Measurements from ENCODE around the gene LRRC53. TPM values are rescaled to one million over a fixed set of nuclear protein-coding genes. Genes with fewer than 3 reads are reported as not detected.

LRRC53 gene
- total RNA-seq, 2 experiments from 2014 or later, result not detected

DNA sequence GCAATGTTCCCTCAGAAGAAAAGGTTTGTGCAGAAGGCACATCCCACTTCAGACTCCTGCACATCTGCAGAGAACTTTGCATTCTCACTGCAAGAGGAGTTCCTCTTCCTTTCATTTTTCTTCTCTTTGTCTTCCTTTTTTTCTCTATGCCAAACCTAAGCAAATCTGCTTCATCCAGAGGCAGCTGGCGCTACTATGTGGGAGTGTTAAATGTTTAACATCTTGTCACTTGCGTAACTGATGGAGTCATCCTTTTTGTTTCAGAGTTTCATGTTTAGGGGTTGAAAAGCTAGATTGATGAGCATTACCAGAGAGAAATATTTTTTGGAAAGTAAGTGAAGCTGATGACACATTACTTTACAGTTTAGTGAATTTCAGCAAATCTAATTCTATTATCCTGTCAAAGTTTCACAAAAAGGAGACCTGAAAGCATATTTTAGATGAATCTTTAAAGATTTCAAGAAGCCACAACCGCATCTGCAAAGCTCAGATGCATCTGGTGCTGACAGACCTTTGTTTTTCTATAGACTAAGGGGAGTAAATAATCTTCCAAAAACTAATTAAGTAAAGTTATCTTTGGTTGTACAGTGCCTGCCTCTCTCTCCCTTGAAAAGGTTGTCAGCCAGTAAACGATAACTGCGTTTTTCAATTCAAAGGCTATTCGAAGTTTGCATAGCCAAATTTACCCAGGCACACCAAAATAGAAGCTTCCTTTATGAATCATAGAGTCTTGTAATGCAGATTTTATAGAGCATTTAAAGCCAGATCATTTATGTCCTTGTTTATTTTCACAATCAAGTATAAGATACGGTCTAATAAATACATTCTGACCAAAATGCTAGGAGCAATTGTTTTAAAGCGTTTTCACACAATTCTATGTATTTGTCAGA is 1.2 kb upstream of the LRRC53 start:
- H3K4me1 Mint-ChIP-seq (ENCODE audit: low read depth), result no peaks in the 10 kb centered on the region
- ChIA-PET CTCF (interaction anchor here (0.6 to 0.8 kb wide), 2 partner anchors 10 to 215 kb away, joined by 3 read pairs; no protein-coding TSS in a partner anchor), POLR2A (no interaction called here)
- no peak overlapping the region for H3K4me3 Mint-ChIP-seq
- no peaks in the 10 kb centered on the region for H3K27me3 Mint-ChIP-seq
- intact Hi-C loops (cut with micrococcal nuclease), result no loop called here
- no peak for DNase-seq
- no peaks in the 10 kb centered on the region for H3K36me3 Mint-ChIP-seq
- H3K27ac Mint-ChIP-seq, result no peak overlapping the region
- H3K9me3 Mint-ChIP-seq, result no peaks in the 10 kb centered on the region

DNA sequence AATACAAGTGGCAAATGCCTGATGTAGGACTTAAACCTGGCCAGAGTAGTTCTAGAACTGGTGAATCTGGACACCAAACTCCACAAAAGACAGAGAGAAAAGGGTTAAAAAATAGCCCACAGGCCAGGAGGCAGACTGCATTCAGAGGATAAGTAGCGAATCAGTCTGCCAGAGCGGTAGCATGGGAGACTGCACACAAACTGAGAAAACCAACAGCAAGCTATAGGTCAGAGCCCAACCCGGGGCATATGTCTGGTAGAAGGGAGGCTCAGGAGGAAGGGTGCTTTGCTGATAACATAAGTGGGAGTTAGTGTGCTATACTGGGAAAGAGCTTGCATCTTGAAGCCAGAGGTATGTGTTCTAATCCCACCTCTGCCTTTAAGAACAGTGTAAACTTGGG is 4.0 kb downstream of the LRRC53 start:
- Mint-ChIP-seq H3K9me3 (no peaks in the 10 kb centered on the region), H3K36me3 (no peaks in the 10 kb centered on the region), H3K4me1 (ENCODE audit: low read depth) (peaks cover 3% of the 10 kb centered on the region), H3K4me3 (no peak overlapping the region), H3K27me3 (peaks cover 2% of the 10 kb centered on the region), H3K27ac (no peak overlapping the region)
- POLR2A ChIA-PET, result no interaction called here
- CTCF ChIA-PET, result no interaction called here
- intact Hi-C loops (cut with micrococcal nuclease), result no loop called here
- DNase-seq, result no peak

DNA sequence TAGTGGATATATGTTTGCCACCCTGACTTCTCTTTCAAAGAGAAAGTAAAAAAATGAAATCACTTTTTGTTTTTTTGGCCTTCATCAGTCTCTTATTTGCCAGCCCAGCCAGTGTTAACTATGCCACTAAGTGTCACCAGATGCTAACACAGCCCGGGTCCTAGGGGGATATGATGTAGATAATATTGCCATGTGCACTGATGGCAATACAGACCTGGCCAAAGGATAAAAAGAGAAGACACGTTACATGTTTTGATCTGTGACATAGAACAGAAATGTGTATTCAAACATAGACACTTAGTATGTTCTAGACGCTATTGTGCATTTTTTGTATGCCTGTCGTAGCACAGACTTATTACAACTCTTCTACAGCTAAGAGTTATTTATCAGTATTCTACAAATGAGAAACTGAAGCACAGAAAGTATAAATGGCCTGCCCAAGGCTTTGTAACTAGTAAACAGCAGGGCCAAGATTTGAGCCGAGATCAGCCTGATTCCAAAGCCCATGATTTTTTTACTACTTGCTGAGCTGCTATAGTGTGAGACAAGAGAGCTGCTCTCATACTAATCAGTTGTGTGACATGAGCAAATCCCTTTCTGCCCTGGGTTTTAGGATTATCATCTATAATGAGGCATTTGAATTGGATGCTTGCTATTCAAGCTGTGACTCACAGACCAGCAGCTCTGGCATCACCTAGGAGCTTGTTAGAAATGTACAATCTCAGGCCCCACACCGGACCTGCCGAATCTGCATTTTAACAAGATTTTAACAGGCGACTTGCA is 6.3 kb downstream of the LRRC53 start:
- Mint-ChIP-seq H3K9me3 (no peaks in the 10 kb centered on the region), H3K27me3 (peaks cover 2% of the 10 kb centered on the region), H3K36me3 (no peaks in the 10 kb centered on the region), H3K27ac (no peak overlapping the region), H3K4me3 (no peak overlapping the region), H3K4me1 (ENCODE audit: low read depth) (peaks cover 3% of the 10 kb centered on the region)
- ChIA-PET CTCF (no interaction called here), POLR2A (no interaction called here)
- no peak for DNase-seq
- intact Hi-C loops (cut with micrococcal nuclease), result no loop called here

DNA sequence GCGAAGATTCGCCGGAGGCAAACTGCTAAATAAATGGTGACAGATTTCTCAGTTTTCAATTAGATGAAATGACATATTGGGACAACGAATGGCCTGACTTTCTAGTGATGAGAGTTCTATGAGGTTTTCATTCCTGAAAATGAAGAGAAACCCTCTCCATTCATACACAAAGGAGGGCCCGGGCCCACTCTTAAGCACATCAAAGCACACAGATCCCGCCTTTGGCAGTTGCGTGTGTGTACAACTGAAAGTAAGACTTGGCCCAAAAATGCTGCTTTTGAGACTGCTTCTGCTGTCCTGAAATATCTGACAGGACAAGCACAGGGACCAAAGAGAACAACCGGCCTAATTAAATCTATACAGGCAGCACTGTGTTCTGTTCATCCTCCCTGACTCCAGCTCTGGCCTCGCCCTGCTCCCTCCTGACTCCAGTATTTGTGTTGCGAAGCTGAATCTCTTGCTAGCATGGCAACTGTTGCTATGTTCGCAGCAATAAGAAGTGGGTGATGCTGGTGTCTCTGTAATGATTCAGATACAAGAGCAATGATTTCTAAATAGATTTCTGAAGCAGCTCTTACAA is 7.4 kb downstream of the LRRC53 start:
- peaks cover 2% of the 10 kb centered on the region for H3K27me3 Mint-ChIP-seq
- H3K4me3 Mint-ChIP-seq, result no peak overlapping the region
- H3K9me3 Mint-ChIP-seq, result no peaks in the 10 kb centered on the region
- ChIA-PET POLR2A (no interaction called here), CTCF (no interaction called here)
- intact Hi-C loops (cut with micrococcal nuclease), result loop anchor here (1.0 kb wide), 1 partner anchor 228 kb away; the partner anchor contains the start of genes CRYZ and TYW3
- H3K4me1 Mint-ChIP-seq (ENCODE audit: low read depth), result peaks cover 3% of the 10 kb centered on the region
- no peak overlapping the region for H3K27ac Mint-ChIP-seq
- H3K36me3 Mint-ChIP-seq, result no peaks in the 10 kb centered on the region
- DNase-seq, result no peak

DNA sequence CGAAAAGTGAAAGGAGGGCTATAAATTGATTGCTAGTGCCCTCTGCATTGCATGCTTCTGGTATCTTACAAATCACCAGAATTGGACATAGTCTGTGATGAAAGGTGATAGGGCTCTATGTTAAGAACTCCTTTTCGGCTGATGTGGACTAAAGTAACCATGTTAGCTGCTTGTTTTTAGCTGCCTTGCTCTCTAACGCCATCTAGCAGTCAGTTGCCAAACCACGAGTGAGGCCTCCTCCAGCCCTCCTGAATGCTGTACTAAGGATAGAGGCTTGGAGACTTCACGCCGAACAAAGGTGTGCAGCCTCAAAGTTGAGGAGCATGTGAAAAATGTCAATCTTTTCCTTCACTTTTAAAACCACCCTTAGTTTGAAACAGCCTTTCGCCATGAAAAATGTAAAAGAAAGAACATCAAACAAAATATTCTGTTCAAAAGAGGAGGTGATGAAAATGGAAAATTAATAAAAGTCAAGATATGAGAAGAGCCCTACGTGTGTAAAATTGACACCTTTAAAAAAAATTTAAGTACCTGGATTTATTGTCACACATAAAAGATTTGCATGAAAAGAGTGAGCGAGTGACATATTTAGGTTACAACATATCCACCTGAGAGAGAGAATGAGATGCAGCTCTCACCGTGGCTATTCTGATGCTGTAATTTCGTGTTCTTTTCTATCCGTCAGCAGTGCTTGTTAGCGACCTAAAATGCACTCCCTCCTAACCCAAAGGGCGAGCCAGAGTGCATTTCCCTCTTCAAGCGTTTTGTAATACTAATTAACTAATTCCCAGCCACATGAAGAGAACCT is 8.1 kb downstream of the LRRC53 start:
- no peak overlapping the region for H3K4me3 Mint-ChIP-seq
- DNase-seq, result peak; percentile 62
- ChIA-PET CTCF (interaction anchor here (0.7 to 1.6 kb wide), 5 partner anchors 10 to 229 kb away, joined by 3 to 8 read pairs (median 4); no protein-coding TSS in a partner anchor), POLR2A (no interaction called here)
- intact Hi-C loops (cut with micrococcal nuclease), result loop anchor here (1.0 kb wide), 1 partner anchor 229 kb away; the partner anchor contains the start of genes CRYZ and TYW3
- H3K27me3 Mint-ChIP-seq, result peaks cover 2% of the 10 kb centered on the region
- no peaks in the 10 kb centered on the region for H3K9me3 Mint-ChIP-seq
- H3K4me1 Mint-ChIP-seq (ENCODE audit: low read depth), result peaks cover 3% of the 10 kb centered on the region
- H3K27ac Mint-ChIP-seq, result no peak overlapping the region
- no peaks in the 10 kb centered on the region for H3K36me3 Mint-ChIP-seq

DNA sequence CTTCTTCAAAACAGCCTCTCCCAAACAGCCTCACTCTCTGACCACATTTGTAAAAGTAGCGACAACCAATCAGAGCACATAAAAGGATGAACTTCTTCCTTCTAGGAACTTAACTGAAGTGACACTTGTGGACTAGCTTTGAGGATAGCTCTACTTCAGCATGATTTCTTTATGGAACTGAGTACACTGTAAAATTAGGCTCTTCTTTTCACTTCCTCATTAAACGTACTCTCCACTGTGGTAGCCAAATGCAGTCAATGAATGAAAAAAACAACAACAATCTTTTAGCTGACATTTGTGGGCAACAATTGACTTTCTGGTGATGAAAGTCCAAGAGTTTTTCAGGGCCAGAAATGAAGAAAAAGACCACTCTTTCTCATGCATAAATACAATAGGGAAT is 9.6 kb downstream of the LRRC53 start:
- H3K4me1 Mint-ChIP-seq (ENCODE audit: low read depth), result peaks cover 3% of the 10 kb centered on the region
- DNase-seq, result no peak
- CTCF ChIA-PET, result interaction anchor here (0.7 to 1.6 kb wide), 4 partner anchors 10 to 187 kb away, joined by 3 to 6 read pairs (median 4); no protein-coding TSS in a partner anchor
- H3K27me3 Mint-ChIP-seq, result peaks cover 2% of the 10 kb centered on the region
- no peaks in the 10 kb centered on the region for H3K36me3 Mint-ChIP-seq
- no peak overlapping the region for H3K27ac Mint-ChIP-seq
- intact Hi-C loops (cut with micrococcal nuclease), result no loop called here
- no peak overlapping the region for H3K4me3 Mint-ChIP-seq
- POLR2A ChIA-PET, result no interaction called here
- no peaks in the 10 kb centered on the region for H3K9me3 Mint-ChIP-seq

DNA sequence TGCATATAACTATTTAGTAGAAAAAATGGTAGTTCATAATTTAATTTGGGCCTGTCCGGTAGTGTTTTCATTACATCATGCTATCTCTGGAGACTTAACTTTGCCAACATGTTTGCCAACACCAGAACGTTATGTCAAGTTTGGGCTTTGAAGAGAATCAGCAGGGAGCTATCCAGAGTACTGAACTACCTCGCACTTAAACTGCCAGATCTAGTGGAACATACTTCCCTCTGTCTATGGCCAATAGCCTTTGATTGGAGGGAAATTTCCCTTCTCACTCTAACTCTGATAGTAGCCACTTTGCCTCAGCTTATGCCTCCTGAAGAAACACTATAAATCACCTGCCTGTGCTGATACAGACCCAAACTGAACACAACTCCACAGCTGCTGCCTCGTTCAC is 10.0 kb downstream of the LRRC53 start:
- intact Hi-C loops (cut with micrococcal nuclease), result no loop called here
- ChIA-PET CTCF (interaction anchor here (1.4 to 1.6 kb wide), 2 partner anchors 11 to 187 kb away, joined by 3 to 6 read pairs; no protein-coding TSS in a partner anchor), POLR2A (no interaction called here)
- Mint-ChIP-seq H3K4me3 (no peak overlapping the region), H3K4me1 (ENCODE audit: low read depth) (peaks cover 3% of the 10 kb centered on the region), H3K9me3 (no peaks in the 10 kb centered on the region), H3K27ac (no peak overlapping the region), H3K27me3 (peaks cover 2% of the 10 kb centered on the region), H3K36me3 (no peaks in the 10 kb centered on the region)
- DNase-seq, result no peak

DNA sequence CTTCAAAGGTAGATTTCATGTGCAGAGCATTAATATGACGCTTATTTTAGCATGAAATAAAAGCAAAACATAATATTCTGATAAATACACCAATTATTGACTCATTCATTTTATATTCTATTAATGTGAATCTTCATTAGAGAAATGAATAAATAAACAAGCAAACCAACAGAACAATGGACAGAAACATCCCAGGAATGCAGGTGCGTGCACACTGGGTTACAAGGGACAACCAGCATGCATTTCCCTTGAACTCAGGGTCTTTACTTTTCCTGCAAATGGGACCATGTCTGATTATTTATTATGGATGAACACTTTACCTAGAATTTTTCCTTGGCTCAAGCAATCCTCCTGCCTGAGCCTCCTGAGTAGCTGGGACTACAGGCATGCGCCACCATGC is 13.5 kb downstream of the LRRC53 start:
- H3K36me3 Mint-ChIP-seq, result no peaks in the 10 kb centered on the region
- POLR2A ChIA-PET, result no interaction called here

DNA sequence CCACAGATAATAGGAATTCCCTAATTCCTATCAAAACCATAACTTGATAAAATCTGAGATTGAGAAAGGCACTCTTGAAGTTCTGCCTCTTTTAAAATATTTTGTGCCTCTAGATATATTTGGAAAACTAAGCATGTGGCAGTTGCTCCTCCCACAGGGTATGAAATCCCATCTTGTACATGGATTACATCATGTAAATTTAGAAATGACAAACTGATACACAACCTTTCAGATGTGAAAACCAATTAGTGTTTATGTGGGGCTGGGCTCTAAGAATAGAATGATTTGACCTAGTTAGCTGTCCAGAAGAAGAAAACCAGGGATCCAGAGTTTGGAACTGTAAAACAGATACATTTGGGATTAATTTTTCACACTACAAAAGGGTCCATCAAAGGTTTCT is 15.7 kb downstream of the LRRC53 start:
- no peaks in the 10 kb centered on the region for H3K36me3 Mint-ChIP-seq

More for the DNA sequence above, 13.5 kb downstream of the LRRC53 start:
- no peak overlapping the region for H3K4me3 Mint-ChIP-seq
- no peak for DNase-seq
- H3K27ac Mint-ChIP-seq, result no peak overlapping the region
- no peaks in the 10 kb centered on the region for H3K4me1 Mint-ChIP-seq (ENCODE audit: low read depth)
- CTCF ChIA-PET, result interaction anchor here (1.2 kb wide), 1 partner anchor 30 kb away, joined by 4 read pairs; no protein-coding TSS in a partner anchor
- intact Hi-C loops (cut with micrococcal nuclease), result no loop called here
- H3K9me3 Mint-ChIP-seq, result no peaks in the 10 kb centered on the region
- H3K27me3 Mint-ChIP-seq, result no peaks in the 10 kb centered on the region

DNA sequence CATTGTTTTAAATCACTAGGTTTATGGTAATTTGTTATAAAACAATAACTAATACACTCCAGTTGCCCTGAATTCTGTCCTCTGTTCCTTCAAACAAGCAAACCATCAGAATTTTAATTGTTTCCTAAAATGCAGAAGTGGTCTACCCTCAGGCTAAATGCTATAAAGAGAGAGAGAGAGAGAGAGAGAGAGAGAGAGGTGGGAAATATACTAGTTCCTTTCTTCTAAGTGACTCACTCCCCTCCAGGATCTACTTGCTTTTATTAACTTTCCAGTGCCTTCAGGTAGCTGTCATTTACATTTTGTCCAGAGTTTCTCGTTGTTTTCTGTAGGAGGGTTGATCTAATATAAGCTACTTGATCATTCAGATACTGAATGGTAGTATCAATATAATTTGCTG is 26.4 kb downstream of the LRRC53 start:
- POLR2A ChIA-PET, result no interaction called here
- no peak overlapping the region for H3K4me3 Mint-ChIP-seq
- DNase-seq, result no peak
- no peaks in the 10 kb centered on the region for H3K36me3 Mint-ChIP-seq
- H3K27me3 Mint-ChIP-seq, result no peaks in the 10 kb centered on the region
- CTCF ChIA-PET, result interaction anchor here (0.6 kb wide), 1 partner anchor 214 kb away, joined by 3 read pairs; no protein-coding TSS in a partner anchor
- no peak overlapping the region for H3K27ac Mint-ChIP-seq
- H3K9me3 Mint-ChIP-seq, result no peaks in the 10 kb centered on the region
- no peaks in the 10 kb centered on the region for H3K4me1 Mint-ChIP-seq (ENCODE audit: low read depth)
- intact Hi-C loops (cut with micrococcal nuclease), result no loop called here

More for the DNA sequence above, 15.7 kb downstream of the LRRC53 start:
- intact Hi-C loops (cut with micrococcal nuclease), result no loop called here
- no peaks in the 10 kb centered on the region for H3K4me1 Mint-ChIP-seq (ENCODE audit: low read depth)
- H3K27ac Mint-ChIP-seq, result no peak overlapping the region
- POLR2A ChIA-PET, result no interaction called here
- CTCF ChIA-PET, result no interaction called here
- no peak overlapping the region for H3K4me3 Mint-ChIP-seq
- DNase-seq, result no peak
- H3K9me3 Mint-ChIP-seq, result no peaks in the 10 kb centered on the region
- H3K27me3 Mint-ChIP-seq, result no peaks in the 10 kb centered on the region

DNA sequence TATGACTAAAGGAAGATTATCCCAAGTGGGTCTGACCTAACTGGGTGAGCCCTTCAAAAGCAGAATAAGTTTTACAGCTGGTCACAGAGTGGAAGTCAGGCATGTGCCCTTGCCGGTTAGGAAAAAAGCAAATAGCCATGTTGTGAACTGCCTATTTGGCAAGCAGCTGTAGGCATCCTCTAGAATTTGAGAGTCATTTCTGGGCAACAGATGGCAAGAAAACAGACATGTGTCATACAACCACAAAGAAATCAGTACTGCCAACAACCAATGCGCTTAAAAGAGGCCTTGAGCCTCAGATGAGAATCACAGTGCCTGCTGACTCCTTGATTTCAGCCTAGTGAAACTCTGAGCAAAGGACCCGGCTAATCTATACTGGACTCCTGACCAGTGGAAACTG is 26.8 kb downstream of the LRRC53 start:
- no peak for DNase-seq
- ChIA-PET POLR2A (no interaction called here), CTCF (no interaction called here)
- H3K9me3 Mint-ChIP-seq, result no peaks in the 10 kb centered on the region
- intact Hi-C loops (cut with micrococcal nuclease), result no loop called here
- H3K4me1 Mint-ChIP-seq (ENCODE audit: low read depth), result no peaks in the 10 kb centered on the region
- no peaks in the 10 kb centered on the region for H3K36me3 Mint-ChIP-seq
- H3K4me3 Mint-ChIP-seq, result no peak overlapping the region
- no peaks in the 10 kb centered on the region for H3K27me3 Mint-ChIP-seq
- no peak overlapping the region for H3K27ac Mint-ChIP-seq

Measured in activated CD4-positive, alpha-beta memory T cell treated with anti-CD3 and anti-CD28 coated beads for 36 hours (primary cell).